HEK293T (cell line): Measurements from ENCODE around the gene DAO.

Experiments
- CTCF ChIA-PET: fragments of 350-600 bp; formaldehyde crosslinking; extraction: SDS; loops from one replicate; lab custom pipeline; 2021; ENCODE audit warnings: antibody characterized with exemption, inconsistent platforms; lab: Yijun Ruan, JAX
- POLR2A ChIA-PET: fragments of 350-600 bp; formaldehyde crosslinking; extraction: SDS; loops from one replicate; lab custom pipeline; 2020; ENCODE audit warnings: antibody characterized with exemption, inconsistent platforms; lab: Yijun Ruan, JAX
- DNase-seq: peaks from one replicate; pipeline ENCODE4 v3.0.0; 2012; ENCODE audit warnings: mixed read lengths; ENCODE audit errors: extremely low spot score
- ARNT ChIP-seq: fragments of 450-650 bp; IDR thresholded peaks from 2 replicates; pipeline ENCODE4 v1.6.1; 2017; ENCODE audit warnings: mild to moderate bottlenecking
- BHLHE40 ChIP-seq: fragments of 450-650 bp; IDR thresholded peaks from 2 replicates; pipeline ENCODE4 v1.6.1; 2016; ENCODE audit warnings: mild to moderate bottlenecking, moderate library complexity, borderline replicate concordance
- CTBP1 ChIP-seq: fragments of 450-650 bp; IDR thresholded peaks from 2 replicates; pipeline ENCODE4 v1.6.1; 2016; ENCODE audit warnings: borderline replicate concordance
- ELF4 ChIP-seq: fragments of 450-650 bp; IDR thresholded peaks from 2 replicates; pipeline ENCODE4 v1.6.1; 2017; ENCODE audit warnings: antibody characterized with exemption
- FOXA1 ChIP-seq: fragments of 450-650 bp; IDR thresholded peaks from 2 replicates; pipeline ENCODE4 v1.6.1; 2016; ENCODE audit warnings: mild to moderate bottlenecking
- FOXK2 ChIP-seq: fragments of 450-650 bp; IDR thresholded peaks from 2 replicates; pipeline ENCODE4 v1.6.1; 2016; ENCODE audit warnings: mild to moderate bottlenecking
- FOXM1 ChIP-seq: fragments of 450-650 bp; IDR thresholded peaks from 2 replicates; pipeline ENCODE4 v1.6.1; 2017; ENCODE audit warnings: mild to moderate bottlenecking, borderline replicate concordance
- HDGF ChIP-seq: fragments of 450-650 bp; IDR thresholded peaks from 2 replicates; pipeline ENCODE4 v1.6.1; 2017; ENCODE audit warnings: antibody characterized with exemption, borderline replicate concordance
- L3MBTL2 ChIP-seq: fragments of 450-650 bp; conservative IDR thresholded peaks from 2 replicates; pipeline ENCODE4 v1.6.1; 2016; ENCODE audit warnings: mild to moderate bottlenecking
- LEF1 ChIP-seq: fragments of 450-650 bp; IDR thresholded peaks from 2 replicates; pipeline ENCODE4 v1.6.1; 2017; ENCODE audit warnings: mild to moderate bottlenecking, borderline replicate concordance
- NFRKB ChIP-seq: fragments of 450-650 bp; IDR thresholded peaks from 2 replicates; pipeline ENCODE4 v1.6.1; 2016; ENCODE audit warnings: mild to moderate bottlenecking, moderate library complexity
- PKNOX1 ChIP-seq: fragments of 450-650 bp; IDR thresholded peaks from 2 replicates; pipeline ENCODE4 v1.6.1; 2016
- SP1 ChIP-seq: fragments of 450-650 bp; IDR thresholded peaks from 2 replicates; pipeline ENCODE4 v1.6.1; 2017
- SUZ12 ChIP-seq: fragments of 450-650 bp; IDR thresholded peaks from 2 replicates; pipeline ENCODE4 v1.6.1; 2016; ENCODE audit warnings: mild to moderate bottlenecking
- TARDBP ChIP-seq: fragments of 450-650 bp; IDR thresholded peaks from 2 replicates; pipeline ENCODE4 v1.6.1; 2016
- ZNF384 ChIP-seq: fragments of 450-650 bp; IDR thresholded peaks from 2 replicates; pipeline ENCODE4 v1.6.1; 2016

Gene DAO

GRCh38 chr12:108918960-108919642 is 39.2 kb downstream of the DAO start:
- DNase-seq, result no peak
- ChIA-PET CTCF (no interaction called here), POLR2A (no interaction called here)
- no peak for TF ChIP-seq PKNOX1
- TF ChIP-seq HDGF, result no peak
- TF ChIP-seq ARNT, result no peak
- TF ChIP-seq NFRKB, result no peak
- TF ChIP-seq SP1, result no peak
- no peak for TF ChIP-seq CTBP1
- no peak for TF ChIP-seq TARDBP
- no peak for TF ChIP-seq L3MBTL2
- TF ChIP-seq FOXA1, result no peak
- TF ChIP-seq ELF4, result no peak
- TF ChIP-seq ZNF384, result no peak
- no peak for TF ChIP-seq FOXK2
- no peak for TF ChIP-seq SUZ12
- TF ChIP-seq FOXM1, result no peak
- TF ChIP-seq BHLHE40, result no peak
- no peak for TF ChIP-seq LEF1

GRCh38 chr12:108921946-108922345 is 42.1 kb downstream of the DAO start:
- no peak for DNase-seq
- POLR2A ChIA-PET, result no interaction called here
- CTCF ChIA-PET, result no interaction called here
- TF ChIP-seq FOXM1 (no peak), HDGF (no peak), FOXK2 (no peak), L3MBTL2 (no peak), FOXA1 (no peak), TARDBP (no peak), BHLHE40 (no peak), PKNOX1 (no peak), SP1 (no peak), CTBP1 (no peak), ARNT (no peak), NFRKB (no peak), LEF1 (no peak)

- POLR2A ChIA-PET, result no interaction called here
- DNase-seq, result no peak
- TF ChIP-seq BHLHE40 (no peak), SP1 (no peak), LEF1 (no peak), ARNT (no peak), FOXM1 (no peak), SUZ12 (no peak), PKNOX1 (no peak), FOXA1 (no peak), ELF4 (no peak), HDGF (no peak), CTBP1 (no peak), L3MBTL2 (no peak), TARDBP (no peak)
- CTCF ChIA-PET, result interaction anchor here (0.8 kb wide), 1 partner anchor 39 kb away, joined by 3 read pairs; no protein-coding TSS in a partner anchor
Measured at GRCh38 chr12:108922918-108923317, 43.0 kb downstream of the DAO start.

GRCh38 chr12:108928695-108929094 is 48.8 kb downstream of the DAO start:
- POLR2A ChIA-PET, result no interaction called here
- no peak for DNase-seq
- CTCF ChIA-PET, result no interaction called here
- TF ChIP-seq FOXK2 (no peak), HDGF (no peak)

- DNase-seq, result no peak
- CTCF ChIA-PET, result interaction anchor here (1.3 kb wide), 1 partner anchor 20 kb away, joined by 4 read pairs; no protein-coding TSS in a partner anchor
- no peak for TF ChIP-seq SP1
- POLR2A ChIA-PET, result no interaction called here
Measured at GRCh38 chr12:108930155-108930554, 50.3 kb downstream of the DAO start.

- CTCF ChIA-PET, result interaction anchor here (1.3 kb wide), 1 partner anchor 20 kb away, joined by 4 read pairs; no protein-coding TSS in a partner anchor
- no peak for DNase-seq
- POLR2A ChIA-PET, result no interaction called here
Measured at GRCh38 chr12:108930756-108931155, 50.9 kb downstream of the DAO start.

More at GRCh38 chr12:108930756-108931155, 50.9 kb downstream of the DAO start:
- TF ChIP-seq NFRKB (no peak), HDGF (no peak), ELF4 (no peak), L3MBTL2 (no peak), LEF1 (no peak), FOXA1 (no peak), CTBP1 (no peak)
